HG03558 (cell line): ENCODE measurements around the gene LRRC41.
"Not testable (repeated sequence)": the region's sequence is repeated elsewhere in the genome, so short reads cannot be mapped to it uniquely, and the experiment has no call there.

Source experiments
- ATAC-seq: cut with Tn5 transposase; IDR thresholded peaks from one replicate; pipeline ENCODE4 v1.9.1; 2021; ENCODE audit warnings: moderate number of reproducible peaks; ENCODE audit not compliant: unreplicated experiment; ENCODE audit errors: extremely low read depth

LRRC41 gene

GRCh38 chr1:46329807-46330206, 26.4 kb upstream of the LRRC41 start:
- ATAC-seq: not testable (repeated sequence)

- not testable (repeated sequence) for ATAC-seq
Observed at GRCh38 chr1:46328182-46328581, 24.8 kb upstream of the LRRC41 start.

GRCh38 chr1:46325285-46326076, 22.1 kb upstream of the LRRC41 start:
- not testable (repeated sequence) for ATAC-seq

GRCh38 chr1:46322191-46322590, 18.8 kb upstream of the LRRC41 start:
- not testable (repeated sequence) for ATAC-seq

- not testable (repeated sequence) for ATAC-seq
Observed at GRCh38 chr1:46319960-46320914, 16.8 kb upstream of the LRRC41 start.

- not testable (repeated sequence) for ATAC-seq
Observed at GRCh38 chr1:46319301-46319700, 15.9 kb upstream of the LRRC41 start.

- no peak for ATAC-seq
Observed at GRCh38 chr1:46317323-46317722, 13.9 kb upstream of the LRRC41 start.

GRCh38 chr1:46315669-46316403, 12.4 kb upstream of the LRRC41 start:
- ATAC-seq: no peak

GRCh38 chr1:46310321-46310720, 6.9 kb upstream of the LRRC41 start:
- no peak for ATAC-seq

- ATAC-seq: no peak
Observed at GRCh38 chr1:46309401-46310159, 6.2 kb upstream of the LRRC41 start.

GRCh38 chr1:46306159-46306530, 2.7 kb upstream of the LRRC41 start:
- ATAC-seq: no peak

- ATAC-seq: no peak
Observed at GRCh38 chr1:46303872-46304326, 483 bp upstream of the LRRC41 start.

- ATAC-seq: no peak
Observed at GRCh38 chr1:46302641-46303037, 777 bp downstream of the LRRC41 start.

- no peak for ATAC-seq
Observed at GRCh38 chr1:46301808-46302640, 1.4 kb downstream of the LRRC41 start.

- no peak for ATAC-seq
Observed at GRCh38 chr1:46301406-46301807, 2.0 kb downstream of the LRRC41 start.

GRCh38 chr1:46300673-46301405, 2.6 kb downstream of the LRRC41 start:
- no peak for ATAC-seq

- no peak for ATAC-seq
Observed at GRCh38 chr1:46298387-46298786, 5.0 kb downstream of the LRRC41 start.

GRCh38 chr1:46295306-46295705, 8.1 kb downstream of the LRRC41 start:
- ATAC-seq: no peak
